Activated CD4-positive, alpha-beta memory T cell treated with anti-CD3 and anti-CD28 coated beads for 36 hours (primary cell): ENCODE results near the gene DPYSL4. TPM values are rescaled to one million over a fixed set of nuclear protein-coding genes. Genes with fewer than 3 reads are reported as not detected.

Source experiments
- CTCF ChIA-PET: fragments of 350-600 bp; sonication (Branson Sonifier 250); formaldehyde crosslinking; loops from one replicate; lab custom pipeline; 2021; ENCODE audit warnings: antibody characterized with exemption, inconsistent platforms; lab: Charles Lee
- POLR2A ChIA-PET: fragments of 350-600 bp; sonication (Branson Sonifier 250); formaldehyde crosslinking; loops from one replicate; lab custom pipeline; 2021; ENCODE audit warnings: antibody characterized with exemption; lab: Charles Lee
- DNase-seq: peaks from one replicate; pipeline ENCODE4 v3.0.0-alpha.2; 2020
- H3K27ac Mint-ChIP-seq: one replicate; pipeline ENCODE4 v1.8.0; 2021; ENCODE audit warnings: mixed read lengths
- H3K27me3 Mint-ChIP-seq: one replicate; pipeline ENCODE4 v1.8.0; 2021; ENCODE audit warnings: mixed read lengths
- H3K36me3 Mint-ChIP-seq: one replicate; pipeline ENCODE4 v1.8.0; 2021; ENCODE audit warnings: mixed read lengths
- H3K4me1 Mint-ChIP-seq: one replicate; pipeline ENCODE4 v1.8.0; 2021; ENCODE audit warnings: low read depth, mixed read lengths
- H3K4me3 Mint-ChIP-seq: one replicate; pipeline ENCODE4 v1.8.0; 2021; ENCODE audit warnings: mild to moderate bottlenecking, mixed read lengths
- H3K9me3 Mint-ChIP-seq: one replicate; pipeline ENCODE4 v1.8.0; 2021; ENCODE audit warnings: mixed read lengths
- intact Hi-C: fragments of 100-400 bp; cut with micrococcal nuclease; formaldehyde crosslinking; loops from one replicate; pipeline ENCODE4 v1.15.1; 2023
- total RNA-seq, 2 experiments: library from RNA; stranded (reverse); gene quantifications; one replicate each; pipeline ENCODE4 v1.2.3, GENCODE V29; 2021

Gene DPYSL4
- total RNA-seq, 2 experiments from 2014 or later, result 7.0 to 7.2 TPM

DNA sequence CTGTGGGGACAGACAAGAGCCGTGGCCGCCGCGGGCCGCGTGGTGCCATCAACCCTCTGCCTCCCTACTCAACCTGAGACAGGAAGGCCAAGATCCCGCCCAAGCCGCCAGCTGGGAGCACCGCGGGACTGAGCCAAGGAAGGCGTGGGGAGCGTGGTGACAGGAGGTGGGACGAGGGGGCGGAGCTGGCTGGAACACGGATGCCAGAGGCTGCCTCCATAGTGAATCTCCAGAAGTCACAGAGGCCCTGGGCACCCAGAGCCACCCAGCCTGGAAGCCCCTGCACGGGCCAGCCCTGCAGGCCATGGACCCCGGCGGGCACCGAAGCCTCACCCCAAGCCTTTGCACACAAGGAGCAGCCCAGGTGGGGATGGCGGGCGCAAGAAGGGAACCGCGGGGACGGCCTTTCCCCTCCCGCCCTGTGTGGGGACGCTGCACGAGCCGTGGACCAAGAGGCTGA, 18.1 kb upstream of the DPYSL4 start:
- Mint-ChIP-seq H3K27ac (no peak overlapping the region), H3K9me3 (peaks cover 4% of the 10 kb centered on the region), H3K36me3 (no peaks in the 10 kb centered on the region), H3K27me3 (no peaks in the 10 kb centered on the region), H3K4me1 (peaks cover 7% of the 10 kb centered on the region), H3K4me3 (no peak overlapping the region)
- intact Hi-C loops, result no loop called here
- POLR2A ChIA-PET, result no interaction called here
- DNase-seq, result no peak
- CTCF ChIA-PET, result no interaction called here

DNA sequence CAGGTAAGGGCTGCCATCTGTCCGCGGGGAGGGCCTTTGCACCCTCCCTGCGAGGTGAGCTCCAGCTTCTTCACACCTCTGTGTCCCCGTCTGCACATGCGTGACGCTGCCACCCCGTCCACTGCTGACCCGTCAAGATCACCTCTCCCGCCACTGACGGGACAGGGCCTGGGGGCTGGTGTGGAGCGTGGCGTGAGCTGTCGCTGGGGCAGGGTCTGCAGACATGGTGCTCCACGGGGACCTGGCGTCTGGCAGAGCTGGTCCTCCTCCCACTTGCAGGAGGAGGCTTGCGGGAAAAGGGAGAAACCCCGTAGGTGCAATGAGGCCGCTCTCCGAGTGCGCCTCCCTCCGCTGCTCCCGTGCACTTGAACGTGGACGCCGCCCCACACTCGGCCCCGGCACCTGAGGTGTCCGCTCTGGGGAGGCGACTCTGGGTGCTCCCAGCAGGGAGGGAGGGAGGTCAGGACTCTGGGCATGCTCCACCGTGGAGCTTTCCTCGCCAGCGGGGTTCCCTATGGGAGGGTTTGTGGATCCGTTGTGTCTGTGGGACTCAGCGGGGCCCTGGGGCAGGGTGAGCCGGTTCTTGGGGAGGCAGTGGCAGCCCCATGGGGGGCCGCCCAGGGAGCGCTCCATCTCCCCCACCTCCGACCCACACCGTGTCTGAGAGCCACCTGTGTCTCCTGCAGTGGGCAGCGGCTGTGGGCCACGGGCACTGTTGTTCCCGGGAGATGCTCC, 17.6 kb upstream of the DPYSL4 start:
- no peaks in the 10 kb centered on the region for H3K36me3 Mint-ChIP-seq
- ChIA-PET CTCF (no interaction called here), POLR2A (no interaction called here)
- no peaks in the 10 kb centered on the region for H3K27me3 Mint-ChIP-seq
- peaks cover 4% of the 10 kb centered on the region for H3K9me3 Mint-ChIP-seq
- H3K4me1 Mint-ChIP-seq, result peaks cover 5% of the 10 kb centered on the region
- H3K27ac Mint-ChIP-seq, result no peak overlapping the region
- DNase-seq, result no peak
- intact Hi-C loops, result no loop called here
- no peak overlapping the region for H3K4me3 Mint-ChIP-seq

DNA sequence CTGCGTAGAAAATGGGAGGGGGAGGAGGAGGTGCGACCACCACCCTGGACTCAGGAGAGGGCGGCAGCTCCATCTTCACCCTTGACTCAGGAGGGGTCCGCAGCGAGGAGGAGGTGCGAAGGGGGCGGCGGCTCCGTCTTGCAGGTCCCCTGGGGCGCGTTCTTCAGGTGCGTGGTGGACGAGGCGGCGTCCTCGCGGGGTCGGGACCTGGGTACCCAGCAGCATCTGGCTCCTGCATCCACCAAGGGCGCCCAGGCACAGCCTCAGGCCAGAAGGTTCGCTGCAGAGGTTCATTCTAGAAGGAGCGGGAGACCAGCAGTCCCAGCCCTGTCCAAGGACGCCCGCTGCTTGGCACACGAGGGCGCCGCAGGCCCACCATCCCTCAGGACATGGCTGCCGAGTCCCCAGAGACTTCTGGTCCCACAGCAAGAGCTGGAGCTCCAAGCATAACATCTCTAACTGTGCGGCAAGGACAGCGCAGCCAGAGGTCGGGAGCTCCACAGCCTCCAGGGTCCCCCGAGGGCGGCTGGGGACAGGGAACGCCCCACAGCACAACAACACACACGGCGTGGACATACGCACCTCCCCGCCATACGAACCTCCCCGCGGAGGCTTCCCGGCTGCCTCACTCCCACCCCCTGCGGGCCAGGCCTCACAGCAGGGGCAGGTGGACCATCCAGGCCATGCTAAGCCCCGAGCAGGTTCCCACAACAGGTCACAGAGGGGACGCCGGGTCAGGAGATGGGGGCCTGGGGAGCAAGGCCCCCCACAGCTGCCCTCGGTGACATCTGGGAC, 16.8 kb upstream of the DPYSL4 start:
- Mint-ChIP-seq H3K9me3 (peaks cover 4% of the 10 kb centered on the region), H3K4me3 (no peak overlapping the region), H3K27ac (no peak overlapping the region), H3K4me1 (peaks cover 5% of the 10 kb centered on the region), H3K36me3 (no peaks in the 10 kb centered on the region), H3K27me3 (no peaks in the 10 kb centered on the region)
- intact Hi-C loops, result no loop called here
- no peak for DNase-seq
- CTCF ChIA-PET, result no interaction called here
- POLR2A ChIA-PET, result no interaction called here

- H3K27ac Mint-ChIP-seq, result no peak overlapping the region
- H3K4me1 Mint-ChIP-seq, result peaks cover 5% of the 10 kb centered on the region
- POLR2A ChIA-PET, result no interaction called here
- no peak for DNase-seq
- no peak overlapping the region for H3K4me3 Mint-ChIP-seq
- CTCF ChIA-PET, result no interaction called here
- H3K36me3 Mint-ChIP-seq, result no peaks in the 10 kb centered on the region
- peaks cover 4% of the 10 kb centered on the region for H3K9me3 Mint-ChIP-seq
- intact Hi-C loops, result no loop called here
- H3K27me3 Mint-ChIP-seq, result no peaks in the 10 kb centered on the region
These were observed 16.0 kb upstream of the DPYSL4 start for GRCh38 chr10:132170561-132171361.

GRCh38 chr10:132172091-132173066, 14.4 kb upstream of the DPYSL4 start:
- no peak for DNase-seq
- peaks cover 11% of the 10 kb centered on the region for H3K27me3 Mint-ChIP-seq

GRCh38 chr10:132173185-132173584, 13.6 kb upstream of the DPYSL4 start:
- intact Hi-C loops, result no loop called here
- H3K9me3 Mint-ChIP-seq, result peaks cover 4% of the 10 kb centered on the region
- DNase-seq, result no peak
- H3K4me3 Mint-ChIP-seq, result no peak overlapping the region
- no peaks in the 10 kb centered on the region for H3K36me3 Mint-ChIP-seq
- CTCF ChIA-PET, result no interaction called here
- H3K4me1 Mint-ChIP-seq, result peaks cover 2% of the 10 kb centered on the region
- H3K27ac Mint-ChIP-seq, result no peak overlapping the region
- peaks cover 16% of the 10 kb centered on the region for H3K27me3 Mint-ChIP-seq
- POLR2A ChIA-PET, result no interaction called here

More at GRCh38 chr10:132172091-132173066, 14.4 kb upstream of the DPYSL4 start:
- no peaks in the 10 kb centered on the region for H3K36me3 Mint-ChIP-seq
- H3K4me1 Mint-ChIP-seq, result peaks cover 2% of the 10 kb centered on the region
- peaks cover 4% of the 10 kb centered on the region for H3K9me3 Mint-ChIP-seq
- intact Hi-C loops, result no loop called here
- CTCF ChIA-PET, result no interaction called here
- no peak overlapping the region for H3K27ac Mint-ChIP-seq
- no peak overlapping the region for H3K4me3 Mint-ChIP-seq
- POLR2A ChIA-PET, result no interaction called here

DNA sequence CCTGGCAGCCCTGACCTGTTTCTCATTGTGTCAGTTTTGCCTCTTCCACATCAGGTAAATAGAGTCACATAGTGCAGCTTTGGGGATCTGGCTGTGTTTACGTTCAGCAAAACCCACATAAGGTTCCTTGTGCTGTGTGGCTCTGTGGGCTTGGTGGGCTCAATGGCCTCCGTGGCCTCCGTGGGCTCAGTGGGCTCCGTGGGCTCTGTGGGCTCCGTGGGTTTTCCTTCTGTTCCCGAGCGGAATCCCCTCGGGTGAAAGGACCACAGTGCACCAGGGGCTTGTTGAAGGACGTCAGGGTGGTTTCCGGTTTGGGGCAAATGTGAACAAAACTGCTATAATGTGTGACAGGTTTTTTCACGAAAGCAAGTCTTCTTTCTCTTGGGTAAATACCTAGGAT, 12.5 kb upstream of the DPYSL4 start:
- peaks cover 19% of the 10 kb centered on the region for H3K27me3 Mint-ChIP-seq
- no peak for DNase-seq
- H3K27ac Mint-ChIP-seq, result no peak overlapping the region

GRCh38 chr10:132175408-132175807, 11.3 kb upstream of the DPYSL4 start:
- H3K9me3 Mint-ChIP-seq, result peaks cover 4% of the 10 kb centered on the region

More for the DNA sequence above, 12.5 kb upstream of the DPYSL4 start:
- Mint-ChIP-seq H3K4me3 (no peak overlapping the region), H3K9me3 (peaks cover 4% of the 10 kb centered on the region), H3K4me1 (peaks cover 2% of the 10 kb centered on the region), H3K36me3 (no peaks in the 10 kb centered on the region)
- intact Hi-C loops, result no loop called here
- POLR2A ChIA-PET, result no interaction called here
- CTCF ChIA-PET, result no interaction called here

DNA sequence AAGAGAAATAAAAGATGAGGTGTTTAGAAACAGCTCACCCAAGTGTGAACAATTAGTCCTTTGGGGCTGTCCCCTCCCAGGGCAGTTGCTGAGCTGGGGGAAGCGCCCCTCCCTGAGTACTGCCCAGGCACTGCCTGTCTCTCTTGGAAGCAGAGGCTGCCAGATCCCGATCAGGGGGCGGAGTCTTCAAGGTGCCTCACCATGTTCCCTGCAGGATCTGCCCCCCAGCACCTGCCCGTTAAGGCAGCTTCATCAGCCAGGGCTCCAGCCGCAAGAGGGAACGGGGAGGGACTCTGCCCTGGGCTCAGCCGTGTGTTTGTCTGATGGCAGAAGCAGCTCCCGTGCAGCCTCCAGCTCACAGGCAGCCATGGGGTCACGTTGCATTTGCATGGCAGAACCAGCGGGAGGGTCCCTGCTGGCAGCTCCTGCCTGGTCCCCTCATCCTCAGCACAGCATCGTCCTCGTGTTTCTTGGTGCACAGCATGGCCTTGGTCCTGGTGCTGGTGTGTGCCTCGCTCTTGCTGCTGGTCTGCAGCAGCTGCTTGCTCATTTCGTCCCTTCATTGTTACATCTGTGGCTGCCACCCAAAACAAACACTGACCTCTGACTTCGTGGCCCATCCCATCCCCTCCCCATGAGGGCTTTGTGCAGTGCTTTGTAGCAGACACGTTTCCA, 10.7 kb upstream of the DPYSL4 start:
- H3K36me3 Mint-ChIP-seq, result no peaks in the 10 kb centered on the region
- H3K9me3 Mint-ChIP-seq, result peaks cover 4% of the 10 kb centered on the region
- peaks cover 19% of the 10 kb centered on the region for H3K27me3 Mint-ChIP-seq
- DNase-seq, result peak; percentile 41
- no peak overlapping the region for H3K4me3 Mint-ChIP-seq
- peaks cover 2% of the 10 kb centered on the region for H3K4me1 Mint-ChIP-seq
- CTCF ChIA-PET, result no interaction called here
- POLR2A ChIA-PET, result interaction anchor here (0.5 kb wide), 1 partner anchor 392 kb away, joined by 3 read pairs; no protein-coding TSS in a partner anchor
- intact Hi-C loops, result no loop called here
- no peak overlapping the region for H3K27ac Mint-ChIP-seq

More at GRCh38 chr10:132175408-132175807, 11.3 kb upstream of the DPYSL4 start:
- H3K4me3 Mint-ChIP-seq, result no peak overlapping the region
- intact Hi-C loops, result no loop called here
- peaks cover 2% of the 10 kb centered on the region for H3K4me1 Mint-ChIP-seq
- CTCF ChIA-PET, result no interaction called here
- peaks cover 19% of the 10 kb centered on the region for H3K27me3 Mint-ChIP-seq
- H3K36me3 Mint-ChIP-seq, result no peaks in the 10 kb centered on the region
- H3K27ac Mint-ChIP-seq, result no peak overlapping the region
- POLR2A ChIA-PET, result no interaction called here
- no peak for DNase-seq

GRCh38 chr10:132176623-132177500, 9.9 kb upstream of the DPYSL4 start:
- POLR2A ChIA-PET, result interaction anchor here (0.5 kb wide), 1 partner anchor 392 kb away, joined by 3 read pairs; no protein-coding TSS in a partner anchor
- no peak overlapping the region for H3K27ac Mint-ChIP-seq
- H3K4me3 Mint-ChIP-seq, result no peak overlapping the region
- no peak for DNase-seq
- H3K27me3 Mint-ChIP-seq, result peaks cover 19% of the 10 kb centered on the region
- H3K9me3 Mint-ChIP-seq, result peaks cover 4% of the 10 kb centered on the region
- H3K4me1 Mint-ChIP-seq, result peaks cover 2% of the 10 kb centered on the region
- intact Hi-C loops, result no loop called here
- CTCF ChIA-PET, result no interaction called here
- H3K36me3 Mint-ChIP-seq, result no peaks in the 10 kb centered on the region
